BE2C (cell line): ENCODE data around the gene OSBPL5.
"Not testable (repeated sequence)": the region's sequence is repeated elsewhere in the genome, so short reads cannot be mapped to it uniquely, and the experiment has no call there.

Experiments
- DNase-seq: peaks from one replicate; pipeline ENCODE4 v3.0.0-alpha.2; 2020
- H3K27me3 ChIP-seq: fragments of 250-450 bp; sonication (Bioruptor Pico); 2 replicates; pipeline ENCODE4 v1.5.1; 2020; ENCODE audit warnings: mild to moderate bottlenecking
- H3K36me3 ChIP-seq: fragments of 250-450 bp; sonication (Bioruptor Pico); 2 replicates; pipeline ENCODE4 v1.5.1; 2020; ENCODE audit warnings: mild to moderate bottlenecking
- H3K4me1 ChIP-seq: fragments of 250-450 bp; sonication (Bioruptor Pico); 2 replicates; pipeline ENCODE4 v1.5.1; 2020
- H3K4me3 ChIP-seq: 2 replicates; pipeline ENCODE4 v1.5.1; 2011; ENCODE audit warnings: low read depth, low read length
- H3K9me3 ChIP-seq: fragments of 250-450 bp; sonication (Bioruptor Pico); 2 replicates; pipeline ENCODE4 v1.5.1; 2020
- CTCF ChIP-seq: IDR thresholded peaks from 2 replicates; pipeline ENCODE4 v1.5.1; 2012; ENCODE audit warnings: mild to moderate bottlenecking, low read depth, low read length

The OSBPL5 gene

GRCh38 chr11:3169255-3170043, 4.3 kb upstream of the OSBPL5 start:
- no peaks in the 10 kb centered on the region for H3K36me3 ChIP-seq
- no peak for TF ChIP-seq CTCF
- H3K9me3 ChIP-seq, result no peaks in the 10 kb centered on the region
- peak overlapping the region; percentile 16 for H3K4me3 ChIP-seq
- H3K27me3 ChIP-seq, result no peaks in the 10 kb centered on the region
- H3K4me1 ChIP-seq, result no peaks in the 10 kb centered on the region
- no peak for DNase-seq

- not testable (repeated sequence) for H3K36me3 ChIP-seq, H3K9me3 ChIP-seq, H3K4me1 ChIP-seq, DNase-seq, H3K27me3 ChIP-seq
- H3K4me3 ChIP-seq, result peak overlapping the region; percentile 16; the same call in 1 of the 2 replicates
These were observed 3.7 kb upstream of the OSBPL5 start for GRCh38 chr11:3168742-3169254.

- no peaks in the 10 kb centered on the region for H3K36me3 ChIP-seq
- H3K27me3 ChIP-seq, result no peaks in the 10 kb centered on the region
- H3K4me1 ChIP-seq, result peaks cover 4% of the 10 kb centered on the region
- TF ChIP-seq CTCF, result no peak
- no peak for DNase-seq
- H3K9me3 ChIP-seq, result no peaks in the 10 kb centered on the region
- no peak overlapping the region for H3K4me3 ChIP-seq
These were observed 2.3 kb upstream of the OSBPL5 start for GRCh38 chr11:3167143-3168119.

GRCh38 chr11:3166268-3167142, 1.4 kb upstream of the OSBPL5 start:
- Histone ChIP-seq H3K27me3 (no peaks in the 10 kb centered on the region), H3K9me3 (no peaks in the 10 kb centered on the region), H3K36me3 (no peaks in the 10 kb centered on the region), H3K4me1 (peaks cover 4% of the 10 kb centered on the region), H3K4me3 (no peak overlapping the region)
- no peak for DNase-seq
- no peak for TF ChIP-seq CTCF

- no peak overlapping the region for H3K4me3 ChIP-seq
- no peaks in the 10 kb centered on the region for H3K36me3 ChIP-seq
- H3K27me3 ChIP-seq, result no peaks in the 10 kb centered on the region
- peaks cover 4% of the 10 kb centered on the region for H3K4me1 ChIP-seq
- TF ChIP-seq CTCF, result no peak
- DNase-seq, result no peak
- no peaks in the 10 kb centered on the region for H3K9me3 ChIP-seq
These were observed 782 bp upstream of the OSBPL5 start for GRCh38 chr11:3165916-3166267.
